H7 (cell line): ENCODE measurements around the gene HIPK1. TPM values are rescaled to one million over a fixed set of nuclear protein-coding genes. Genes with fewer than 3 reads are reported as not detected.
A peak's percentile ranks its signal among the peaks of the same experiment; 100 is the strongest.

Experiments used
- DNase-seq: peaks from one replicate; pipeline ENCODE4 v3.0.0; 2012
- H3K27me3 ChIP-seq: 2 replicates; pipeline ENCODE4 v1.6.0; 2011; ENCODE audit warnings: mild to moderate bottlenecking, low read length; ENCODE audit not compliant: control insufficient read depth, insufficient read depth
- H3K36me3 ChIP-seq: replicated peaks from 2 replicates; pipeline ENCODE4 v1.5.1; 2011; ENCODE audit warnings: low read length; ENCODE audit not compliant: control insufficient read depth, insufficient read depth
- H3K4me3 ChIP-seq: 2 replicates; pipeline ENCODE4 v1.5.1; 2011; ENCODE audit warnings: low read depth, mild to moderate bottlenecking, control low read depth, low read length, moderate library complexity; ENCODE audit not compliant: insufficient read depth
- total RNA-seq: library from RNA; depleted of rRNA; stranded (reverse); fragments of >200 nt; shearing (Covaris generic); gene quantifications from 2 replicates; pipeline ENCODE4 v1.2.3, GENCODE V29; 2014; rRNA removed

HIPK1 gene
- total RNA-seq: 33.4 and 39.1 TPM in 2 replicates

DNA sequence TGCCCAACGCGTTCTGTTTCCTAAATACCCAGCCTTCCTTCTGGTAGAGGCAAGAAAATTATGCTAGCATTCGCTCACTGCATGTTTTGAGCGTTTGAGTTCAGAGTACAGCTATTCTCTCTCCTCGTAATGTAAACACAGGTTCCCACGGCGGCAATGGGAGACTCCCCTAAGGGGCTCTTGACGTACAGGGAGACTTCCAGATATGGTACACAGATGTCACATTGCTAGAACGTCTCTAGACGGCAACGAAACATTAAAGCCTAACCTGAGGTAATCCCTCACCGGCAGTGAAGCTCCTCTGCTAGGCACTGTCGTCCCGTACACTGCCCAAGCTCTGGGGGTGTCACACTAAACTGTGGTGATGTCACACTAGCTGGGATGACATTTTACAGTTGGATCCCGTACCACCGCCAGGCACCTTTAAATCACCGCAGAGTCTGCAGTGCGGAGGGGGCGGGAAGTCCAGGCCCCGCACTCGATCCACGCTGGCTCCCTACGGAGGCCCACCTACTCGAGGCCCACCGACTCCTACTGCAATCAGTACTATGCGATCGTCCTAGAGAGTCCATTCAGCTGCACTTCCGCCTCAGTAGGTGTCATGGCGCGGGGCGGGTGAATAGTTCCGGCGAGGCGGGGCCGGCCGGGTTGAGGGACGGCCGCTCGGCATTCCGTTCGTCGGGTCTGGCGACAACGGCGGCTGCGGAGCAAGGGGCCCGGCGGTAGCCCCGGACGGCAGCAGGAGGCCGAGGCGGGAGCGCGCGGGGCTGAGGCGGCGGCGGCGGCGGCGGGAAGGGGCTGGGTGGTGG is at the start of gene HIPK1:
Gene HIPK1, plus strand, starts transcription at position 384 of the 809 bp plus-strand sequence.
- Histone ChIP-seq H3K36me3 (no peaks in the 10 kb centered on the region), H3K27me3 (peaks cover 1% of the 10 kb centered on the region; the same call in 1 of the 2 replicates), H3K4me3 (peak within 1 kb of the TSS; percentile 91)
- DNase-seq: peak; percentile 96

DNA sequence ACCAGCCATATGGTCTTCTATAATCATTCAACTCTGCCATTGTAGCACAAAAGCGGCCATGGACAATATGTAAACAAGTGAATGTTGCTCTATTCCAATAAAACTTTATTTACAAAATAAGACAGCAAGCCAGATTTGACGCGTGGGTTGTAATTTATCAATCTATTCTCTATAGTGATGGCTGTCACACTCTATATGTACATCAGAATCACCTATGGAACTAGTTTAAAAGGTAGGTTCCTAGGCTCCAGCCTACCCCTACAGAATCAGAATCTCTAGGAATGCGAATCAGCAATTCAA is 49.4 kb upstream of the HIPK1 start:
- H3K27me3 ChIP-seq: no peaks in the 10 kb centered on the region
- no peak for DNase-seq

DNA sequence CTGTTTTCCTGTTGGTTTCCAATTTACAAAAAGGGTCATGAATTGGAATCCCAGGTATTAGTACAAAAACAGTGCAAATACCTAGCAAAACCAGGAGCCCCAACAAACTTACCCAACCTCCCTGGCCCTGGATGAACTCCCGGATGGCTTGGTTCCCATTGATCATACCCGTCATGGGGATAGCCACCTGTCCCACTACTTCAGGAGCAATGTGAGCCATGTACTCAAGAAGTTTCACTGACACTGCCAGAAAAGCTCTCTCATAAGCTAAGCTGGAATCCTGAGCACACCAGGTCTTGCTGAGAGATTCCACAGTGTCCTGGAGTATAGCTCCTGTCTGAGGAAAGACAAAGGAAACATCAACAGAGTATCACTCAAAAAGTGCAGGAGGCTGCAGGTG is 47.5 kb upstream of the HIPK1 start:
- no peak for DNase-seq
- Histone ChIP-seq H3K4me3 (no peak overlapping the region), H3K36me3 (no peaks in the 10 kb centered on the region), H3K27me3 (no peaks in the 10 kb centered on the region)

More for the DNA sequence above, 49.4 kb upstream of the HIPK1 start:
- Histone ChIP-seq H3K4me3 (no peak overlapping the region), H3K36me3 (no peaks in the 10 kb centered on the region)

DNA sequence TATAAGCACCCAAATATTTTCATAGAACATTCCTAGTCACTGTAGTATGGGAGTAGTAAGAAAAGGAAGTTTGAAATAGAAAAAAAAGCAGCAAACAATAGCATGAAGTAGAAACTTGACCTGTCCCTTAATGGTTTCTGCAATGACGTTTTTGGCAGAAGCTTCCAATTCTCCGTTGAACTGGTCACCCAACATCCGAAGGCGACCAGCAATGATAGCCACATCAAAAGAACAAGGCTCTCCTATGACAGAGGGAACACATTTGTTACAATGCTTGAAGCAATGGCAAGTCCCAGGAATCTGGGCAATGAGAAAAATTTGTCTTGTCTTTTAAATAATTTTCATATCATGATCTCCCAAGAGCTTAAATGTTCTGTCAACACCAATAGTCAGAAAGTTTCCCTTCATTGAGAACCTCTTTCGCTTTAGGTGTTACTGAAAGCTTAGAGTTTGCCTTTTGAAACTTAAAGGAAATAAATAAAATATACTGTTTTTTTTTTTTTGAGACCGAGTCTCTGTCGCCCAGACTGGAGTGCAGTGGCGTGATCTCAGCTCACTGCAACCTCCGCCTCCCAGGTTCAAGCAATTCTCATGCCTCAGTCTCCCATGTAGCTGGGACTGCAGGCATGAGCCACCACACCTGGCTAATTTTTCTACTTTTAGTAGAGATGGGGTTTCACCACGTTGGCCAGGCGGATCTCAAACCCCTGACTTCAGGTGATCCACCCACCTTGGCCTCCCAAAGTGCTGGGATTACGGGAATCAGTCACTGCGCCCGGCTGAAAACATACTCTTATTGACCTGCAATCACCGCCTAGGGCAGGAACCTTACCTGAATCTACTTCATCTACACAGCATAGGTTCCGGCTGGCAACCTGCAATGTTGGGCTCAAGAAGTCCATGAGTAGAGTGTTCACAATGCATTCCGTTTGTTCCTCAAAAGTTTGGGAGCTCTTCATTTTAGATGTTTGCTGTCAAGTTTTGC is 42.4 kb upstream of the HIPK1 start:
- DNase-seq: no peak
- no peaks in the 10 kb centered on the region for H3K36me3 ChIP-seq
- no peak overlapping the region for H3K4me3 ChIP-seq
- no peaks in the 10 kb centered on the region for H3K27me3 ChIP-seq

DNA sequence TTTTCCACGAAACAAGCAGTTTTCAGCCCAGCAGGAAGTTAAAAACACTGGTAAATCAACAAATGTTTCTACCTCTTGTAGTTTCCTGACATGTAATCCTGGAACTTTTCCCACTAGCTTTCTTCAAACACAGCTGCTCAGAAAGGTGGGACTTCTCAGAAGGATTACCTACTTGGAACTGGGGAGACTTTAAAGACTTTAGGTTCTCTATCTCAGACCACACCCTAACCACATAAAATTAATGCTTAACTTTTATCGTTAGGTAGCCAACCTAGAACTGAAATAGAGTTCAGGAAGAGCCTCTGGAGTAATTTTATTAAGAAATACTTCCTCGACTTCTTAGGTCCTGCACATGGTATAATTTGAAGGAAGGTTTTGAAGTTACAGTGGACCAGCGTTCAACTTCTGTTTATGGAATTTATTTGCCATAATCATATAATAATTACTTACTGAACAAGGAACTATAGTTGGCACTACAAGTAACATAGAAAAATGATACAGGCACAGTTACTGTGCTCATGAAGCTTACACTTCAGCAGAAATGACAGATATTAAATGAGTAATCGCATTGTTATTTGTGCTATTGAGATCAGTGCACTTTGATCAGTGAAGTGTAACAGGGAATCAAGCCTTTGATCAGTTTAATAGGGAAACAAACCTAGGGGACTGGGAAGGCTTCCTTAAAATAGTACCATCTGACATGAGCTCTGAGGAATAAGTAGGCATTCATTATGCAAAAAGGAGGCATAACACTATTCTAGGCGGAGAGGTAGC is 41.5 kb upstream of the HIPK1 start, which contains the start of gene BCL2L15:
Gene BCL2L15, minus strand, starts transcription at position 180 of the 774 bp plus-strand sequence. CDS start 206 bp downstream, outside the sequence.
- no peak for DNase-seq
- Histone ChIP-seq H3K36me3 (no peaks in the 10 kb centered on the region), H3K27me3 (no peaks in the 10 kb centered on the region), H3K4me3 (no peak within 1 kb of the TSS)

DNA sequence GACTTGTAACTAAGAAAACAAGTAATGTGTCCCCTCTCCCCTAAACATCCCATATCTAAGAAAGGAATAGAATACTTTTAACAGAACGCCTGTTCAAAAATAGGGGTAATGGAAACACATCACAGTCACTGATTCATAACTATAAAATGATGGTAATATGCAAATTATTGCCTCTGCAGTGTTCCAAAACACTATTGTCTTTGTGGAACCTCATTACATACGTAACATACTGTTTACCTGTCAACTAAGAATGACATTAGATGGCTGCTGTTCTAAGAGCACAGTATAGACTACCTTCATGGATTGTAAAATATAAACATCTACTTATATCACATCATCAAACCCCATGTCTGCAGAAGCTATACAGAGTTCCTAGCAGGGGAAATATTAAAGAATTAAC is 38.3 kb upstream of the HIPK1 start:
- H3K4me3 ChIP-seq: no peak overlapping the region

DNA sequence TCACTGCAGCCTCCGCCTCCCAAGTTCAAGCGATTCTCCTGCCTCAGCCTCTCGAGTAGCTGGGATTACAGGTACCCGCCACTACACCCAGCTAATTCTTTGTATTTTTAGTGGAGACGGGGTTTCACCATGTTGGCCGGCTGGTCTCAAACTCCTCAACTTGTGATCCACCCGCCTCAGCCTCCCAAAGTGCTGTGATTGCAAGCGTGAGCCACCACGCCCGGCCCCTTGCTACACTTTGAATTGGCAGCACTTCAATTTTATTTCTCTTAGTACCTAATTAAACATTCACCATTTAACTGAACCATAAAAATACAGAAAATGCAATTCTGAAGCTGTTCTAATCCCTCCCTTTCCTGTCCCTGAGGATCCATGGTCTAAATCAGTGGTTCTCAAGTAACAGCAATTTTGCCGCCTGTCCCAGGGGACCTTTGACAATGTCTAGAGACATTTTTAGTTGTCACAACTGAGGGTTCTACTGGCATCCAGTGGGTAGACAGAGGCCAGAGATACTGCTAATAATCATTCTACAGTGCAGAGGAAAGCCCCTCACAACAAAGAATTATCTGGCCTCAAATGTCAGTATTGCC is 37.4 kb upstream of the HIPK1 start:
- no peaks in the 10 kb centered on the region; the same call in none of the 2 replicates for H3K36me3 ChIP-seq
- no peak for DNase-seq
- H3K4me3 ChIP-seq: no peak overlapping the region
- H3K27me3 ChIP-seq: no peaks in the 10 kb centered on the region

More for the DNA sequence above, 38.3 kb upstream of the HIPK1 start:
- Histone ChIP-seq H3K36me3 (no peaks in the 10 kb centered on the region; the same call in none of the 2 replicates), H3K27me3 (no peaks in the 10 kb centered on the region)
- no peak for DNase-seq

DNA sequence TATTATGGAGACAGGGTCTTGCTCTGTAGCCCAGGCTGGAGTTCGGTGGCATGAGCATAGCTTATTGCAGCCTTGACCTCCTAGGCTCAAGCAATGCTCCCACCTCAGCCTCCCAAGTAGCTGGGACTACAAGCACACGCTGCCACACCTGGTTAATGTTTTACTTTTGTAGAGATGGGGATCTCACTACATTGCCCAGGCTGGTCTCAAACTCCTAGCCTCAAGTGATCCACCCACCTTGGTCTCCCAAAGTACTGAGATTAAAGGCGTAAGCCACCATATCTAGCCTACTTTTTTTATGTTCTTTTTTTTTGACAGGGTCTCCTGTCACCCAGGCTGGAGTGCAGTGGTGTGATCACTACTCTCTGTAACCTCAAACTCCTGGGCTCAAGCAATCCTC is 35.9 kb upstream of the HIPK1 start:
- DNase-seq: no peak
- no peaks in the 10 kb centered on the region for H3K27me3 ChIP-seq
- no peaks in the 10 kb centered on the region; the same call in none of the 2 replicates for H3K36me3 ChIP-seq
- no peak overlapping the region for H3K4me3 ChIP-seq

DNA sequence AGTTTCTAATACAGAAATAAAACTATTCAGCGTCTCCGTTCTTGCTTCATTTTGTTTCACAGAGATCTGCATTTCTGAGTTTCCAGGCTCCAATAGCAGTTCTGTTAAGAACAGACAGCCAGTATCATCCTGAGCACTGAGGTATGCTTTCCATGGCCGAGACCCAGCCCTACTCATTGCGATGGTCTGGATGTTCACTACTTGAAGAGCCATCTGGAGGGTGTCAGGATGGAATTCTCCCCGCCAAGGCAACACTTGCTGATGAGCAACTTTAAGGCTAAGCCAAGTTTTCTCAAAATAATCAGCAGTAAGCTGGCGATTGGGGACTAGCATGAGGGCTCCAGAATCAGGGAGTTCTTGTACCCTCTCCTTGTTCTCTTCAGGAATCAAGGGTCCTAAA is 34.0 kb upstream of the HIPK1 start:
- DNase-seq: no peak
- Histone ChIP-seq H3K4me3 (no peak overlapping the region), H3K27me3 (no peaks in the 10 kb centered on the region), H3K36me3 (peaks cover 3% of the 10 kb centered on the region)

DNA sequence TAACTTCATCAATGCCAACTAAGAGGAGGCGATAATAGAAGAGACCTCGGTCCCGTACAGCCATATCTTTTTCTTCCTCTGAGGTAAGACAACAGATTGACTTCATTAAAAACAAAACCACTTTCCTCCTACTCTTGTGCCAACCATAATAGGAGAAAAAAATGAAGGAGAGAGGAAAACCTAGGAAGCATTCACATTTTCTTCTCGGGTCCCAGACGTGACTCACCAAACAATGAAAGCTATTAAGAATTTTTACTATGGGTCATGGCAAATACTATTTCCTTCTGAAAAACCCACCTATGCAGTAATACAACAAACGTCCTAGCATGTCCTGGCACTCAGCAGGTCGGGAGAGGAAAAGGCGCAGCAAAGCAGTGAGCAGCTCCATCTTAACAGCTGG is 33.2 kb upstream of the HIPK1 start:
- H3K27me3 ChIP-seq: no peaks in the 10 kb centered on the region
- DNase-seq: no peak
- H3K36me3 ChIP-seq: peaks cover 3% of the 10 kb centered on the region
- H3K4me3 ChIP-seq: no peak overlapping the region

DNA sequence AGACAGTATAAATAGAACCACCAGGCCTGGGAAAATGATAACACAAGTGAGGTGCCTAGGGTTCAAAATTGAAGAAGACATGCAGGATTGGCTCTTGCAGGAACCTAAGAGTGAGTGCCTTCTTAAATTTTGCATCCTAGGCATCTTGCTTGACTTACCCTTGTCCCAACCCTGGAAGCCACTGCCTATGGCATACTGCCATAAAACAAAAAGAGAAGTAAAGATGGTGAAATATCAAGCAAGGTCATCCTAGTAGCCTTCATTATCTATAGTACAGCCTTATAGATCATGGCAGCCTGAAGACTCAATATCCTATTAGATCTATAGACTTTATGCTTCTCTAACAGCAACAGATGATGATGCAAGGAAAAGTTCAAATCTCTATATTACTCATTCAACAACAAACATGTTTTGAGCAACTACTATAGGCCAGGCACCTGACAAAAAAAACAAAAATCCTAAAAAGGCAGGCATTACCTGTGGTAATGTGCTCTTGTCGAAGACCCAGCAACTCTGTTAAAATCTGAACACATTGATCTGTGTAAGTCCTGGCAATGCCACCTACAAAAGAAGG is 30.8 kb upstream of the HIPK1 start:
- Histone ChIP-seq H3K27me3 (no peaks in the 10 kb centered on the region), H3K36me3 (peaks cover 3% of the 10 kb centered on the region), H3K4me3 (no peak overlapping the region)
- DNase-seq: no peak

DNA sequence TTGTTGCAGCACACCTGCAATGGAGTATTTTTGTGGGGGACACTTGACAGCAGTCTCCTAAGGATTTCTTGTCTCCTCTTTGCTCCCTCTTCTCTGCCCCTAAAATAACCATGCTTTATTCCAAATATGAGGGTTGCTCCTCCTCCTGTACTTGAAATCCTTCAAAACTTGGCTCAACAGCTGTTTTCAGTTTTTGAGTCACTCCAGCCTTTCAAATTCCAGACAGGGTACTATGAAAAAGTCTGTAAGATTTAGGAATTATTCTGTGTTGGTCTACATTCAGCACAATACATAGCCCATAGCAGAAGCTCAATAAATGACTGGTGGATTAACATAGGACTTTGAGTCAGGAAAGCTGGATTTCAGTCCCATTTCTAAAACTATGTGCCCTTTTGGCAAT is 30.0 kb upstream of the HIPK1 start:
- no peak for DNase-seq
- Histone ChIP-seq H3K27me3 (no peaks in the 10 kb centered on the region), H3K4me3 (no peak overlapping the region), H3K36me3 (peaks cover 3% of the 10 kb centered on the region)

DNA sequence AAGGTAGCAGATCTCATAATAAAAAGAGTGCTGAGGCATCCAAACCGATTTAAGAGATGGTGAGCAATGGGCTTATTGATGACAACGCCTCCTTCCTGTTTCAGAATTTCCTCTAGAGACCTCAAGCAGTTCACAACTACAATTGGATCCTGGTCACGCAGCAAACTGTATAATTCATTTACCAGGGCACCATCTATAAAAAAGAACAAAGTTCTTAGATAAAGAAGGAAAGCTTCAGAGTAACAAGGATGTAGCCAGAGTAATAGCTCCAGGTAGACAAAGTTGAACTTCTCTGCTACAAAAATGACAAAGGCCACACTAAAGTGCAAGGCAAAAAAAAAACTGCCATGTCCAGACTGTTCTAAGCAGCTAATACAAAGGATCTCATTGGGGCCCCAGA is 27.9 kb upstream of the HIPK1 start:
- peaks cover 3% of the 10 kb centered on the region for H3K36me3 ChIP-seq
- no peak for DNase-seq
- no peaks in the 10 kb centered on the region for H3K27me3 ChIP-seq
- H3K4me3 ChIP-seq: no peak overlapping the region
